ENCODE measurements around the gene TMEM101.
"Not testable (repeated sequence)": the region's sequence is repeated elsewhere in the genome, so short reads cannot be mapped to it uniquely, and the experiment has no call there.

Gene TMEM101

GRCh38 chr17:43979011-43979410 lies 35.8 kb downstream of the TMEM101 start:
- FAIRE-seq (no peak), DNase-seq (ENCODE audit: insufficient read length) (no peak)
- TF ChIP-seq POLR2AphosphoS5 (IDR thresholded peaks at IDR 0.05; ENCODE audit: low read depth, low read length) (no peak), TAF1 (IDR thresholded peaks at IDR 0.05; ENCODE audit: borderline replicate concordance, low read depth, low read length) (no peak), POLR2A (IDR thresholded peaks at IDR 0.05; ENCODE audit: low read depth, low read length) (no peak)

GRCh38 chr17:43978078-43978477 lies 36.7 kb downstream of the TMEM101 start:
- no peak for FAIRE-seq
- no peak for DNase-seq (ENCODE audit: insufficient read length)
- TF ChIP-seq POLR2AphosphoS5 (IDR thresholded peaks at IDR 0.05; ENCODE audit: low read depth, low read length) (no peak), TAF1 (IDR thresholded peaks at IDR 0.05; ENCODE audit: borderline replicate concordance, low read depth, low read length) (no peak), POLR2A (IDR thresholded peaks at IDR 0.05; ENCODE audit: low read depth, low read length) (no peak)

GRCh38 chr17:43976963-43977837 lies 37.6 kb downstream of the TMEM101 start:
- TF ChIP-seq POLR2A (IDR thresholded peaks at IDR 0.05; ENCODE audit: low read depth, low read length) (no peak), POLR2AphosphoS5 (IDR thresholded peaks at IDR 0.05; ENCODE audit: low read depth, low read length) (no peak), TAF1 (IDR thresholded peaks at IDR 0.05; ENCODE audit: borderline replicate concordance, low read depth, low read length) (no peak)
- no peak for FAIRE-seq
- DNase-seq (ENCODE audit: insufficient read length), result no peak

GRCh38 chr17:43975898-43976297 lies 38.9 kb downstream of the TMEM101 start:
- TF ChIP-seq POLR2AphosphoS5 (IDR thresholded peaks at IDR 0.05; ENCODE audit: low read depth, low read length) (no peak), TAF1 (IDR thresholded peaks at IDR 0.05; ENCODE audit: borderline replicate concordance, low read depth, low read length) (no peak), POLR2A (IDR thresholded peaks at IDR 0.05; ENCODE audit: low read depth, low read length) (no peak)
- FAIRE-seq (no peak), DNase-seq (ENCODE audit: insufficient read length) (no peak)

- TF ChIP-seq TAF1 (IDR thresholded peaks at IDR 0.05; ENCODE audit: borderline replicate concordance, low read depth, low read length) (no peak), POLR2AphosphoS5 (IDR thresholded peaks at IDR 0.05; ENCODE audit: low read depth, low read length) (no peak), POLR2A (IDR thresholded peaks at IDR 0.05; ENCODE audit: low read depth, low read length) (no peak)
- FAIRE-seq, result no peak
- no peak for DNase-seq (ENCODE audit: insufficient read length)
Observed at GRCh38 chr17:43974382-43975266, 40.1 kb downstream of the TMEM101 start.

- FAIRE-seq; DNase-seq (ENCODE audit: insufficient read length): not testable (repeated sequence)
Observed at GRCh38 chr17:43972444-43973212, 42.1 kb downstream of the TMEM101 start.

- not testable (repeated sequence) for DNase-seq (ENCODE audit: insufficient read length); FAIRE-seq
Observed at GRCh38 chr17:43971436-43971835, 43.3 kb downstream of the TMEM101 start.

GRCh38 chr17:43970366-43970765 lies 44.4 kb downstream of the TMEM101 start:
- TF ChIP-seq TAF1 (IDR thresholded peaks at IDR 0.05; ENCODE audit: borderline replicate concordance, low read depth, low read length) (no peak), POLR2AphosphoS5 (IDR thresholded peaks at IDR 0.05; ENCODE audit: low read depth, low read length) (no peak), POLR2A (IDR thresholded peaks at IDR 0.05; ENCODE audit: low read depth, low read length) (no peak)
- no peak for FAIRE-seq
- no peak for DNase-seq (ENCODE audit: insufficient read length)

GRCh38 chr17:43967251-43967875 lies 47.4 kb downstream of the TMEM101 start:
- no peak for TF ChIP-seq POLR2AphosphoS5 (IDR thresholded peaks at IDR 0.05; ENCODE audit: low read depth, low read length)
- no peak for TF ChIP-seq POLR2A (IDR thresholded peaks at IDR 0.05; ENCODE audit: low read depth, low read length)
- no peak for TF ChIP-seq TAF1 (IDR thresholded peaks at IDR 0.05; ENCODE audit: borderline replicate concordance, low read depth, low read length)
- FAIRE-seq, result no peak
- DNase-seq (ENCODE audit: insufficient read length), result no peak

GRCh38 chr17:43966276-43966675 lies 48.5 kb downstream of the TMEM101 start:
- TF ChIP-seq POLR2A (IDR thresholded peaks at IDR 0.05; ENCODE audit: low read depth, low read length) (no peak), POLR2AphosphoS5 (IDR thresholded peaks at IDR 0.05; ENCODE audit: low read depth, low read length) (no peak), TAF1 (IDR thresholded peaks at IDR 0.05; ENCODE audit: borderline replicate concordance, low read depth, low read length) (no peak)
- DNase-seq (ENCODE audit: insufficient read length), result no peak
- no peak for FAIRE-seq

- TF ChIP-seq POLR2AphosphoS5 (IDR thresholded peaks at IDR 0.05; ENCODE audit: low read depth, low read length) (no peak), POLR2A (IDR thresholded peaks at IDR 0.05; ENCODE audit: low read depth, low read length) (no peak), TAF1 (IDR thresholded peaks at IDR 0.05; ENCODE audit: borderline replicate concordance, low read depth, low read length) (no peak)
Observed at GRCh38 chr17:43962479-43962878, 52.3 kb downstream of the TMEM101 start.

More at GRCh38 chr17:43962479-43962878, 52.3 kb downstream of the TMEM101 start:
- FAIRE-seq (no peak), DNase-seq (ENCODE audit: insufficient read length) (no peak)

Measured in GM12892 (cell line).